HUES64 (cell line): ENCODE data around the gene PGP.

Experiments used
- H3K27ac ChIP-seq: 2 replicates; pipeline ENCODE4 v1.7.0; 2013; ENCODE audit warnings: low read depth, low read length, inconsistent platforms
- H3K27me3 ChIP-seq: 2 replicates; pipeline ENCODE4 v1.6.1; 2013; ENCODE audit warnings: mild to moderate bottlenecking, low read length; ENCODE audit not compliant: insufficient read depth
- H3K36me3 ChIP-seq: 2 replicates; pipeline ENCODE4 v1.6.1; 2013; ENCODE audit warnings: mild to moderate bottlenecking, low read length; ENCODE audit not compliant: insufficient read depth
- H3K4me1 ChIP-seq: 2 replicates; pipeline ENCODE4 v1.6.1; 2013; ENCODE audit warnings: mild to moderate bottlenecking, low read length, moderate library complexity; ENCODE audit not compliant: insufficient read depth
- H3K4me3 ChIP-seq: 2 replicates; pipeline ENCODE4 v1.5.1; 2013; ENCODE audit warnings: mild to moderate bottlenecking, low read length, moderate library complexity
- H3K9ac ChIP-seq: 2 replicates; pipeline ENCODE4 v1.6.1; 2013; ENCODE audit warnings: mild to moderate bottlenecking, low read depth, low read length
- H3K9me3 ChIP-seq: 2 replicates; pipeline ENCODE4 v1.6.1; 2013; ENCODE audit warnings: low read depth, low read length; ENCODE audit not compliant: insufficient read depth
- WGBS: fragments of 150-250, 120-280 bp; methylation state at CpG from one replicate; pipeline ENCODE4 v1.1.7; 2013; ENCODE audit warnings: missing lambda C conversion rate; 5-methylcytosine and 5-hydroxymethylcytosine counted together

PGP gene

DNA sequence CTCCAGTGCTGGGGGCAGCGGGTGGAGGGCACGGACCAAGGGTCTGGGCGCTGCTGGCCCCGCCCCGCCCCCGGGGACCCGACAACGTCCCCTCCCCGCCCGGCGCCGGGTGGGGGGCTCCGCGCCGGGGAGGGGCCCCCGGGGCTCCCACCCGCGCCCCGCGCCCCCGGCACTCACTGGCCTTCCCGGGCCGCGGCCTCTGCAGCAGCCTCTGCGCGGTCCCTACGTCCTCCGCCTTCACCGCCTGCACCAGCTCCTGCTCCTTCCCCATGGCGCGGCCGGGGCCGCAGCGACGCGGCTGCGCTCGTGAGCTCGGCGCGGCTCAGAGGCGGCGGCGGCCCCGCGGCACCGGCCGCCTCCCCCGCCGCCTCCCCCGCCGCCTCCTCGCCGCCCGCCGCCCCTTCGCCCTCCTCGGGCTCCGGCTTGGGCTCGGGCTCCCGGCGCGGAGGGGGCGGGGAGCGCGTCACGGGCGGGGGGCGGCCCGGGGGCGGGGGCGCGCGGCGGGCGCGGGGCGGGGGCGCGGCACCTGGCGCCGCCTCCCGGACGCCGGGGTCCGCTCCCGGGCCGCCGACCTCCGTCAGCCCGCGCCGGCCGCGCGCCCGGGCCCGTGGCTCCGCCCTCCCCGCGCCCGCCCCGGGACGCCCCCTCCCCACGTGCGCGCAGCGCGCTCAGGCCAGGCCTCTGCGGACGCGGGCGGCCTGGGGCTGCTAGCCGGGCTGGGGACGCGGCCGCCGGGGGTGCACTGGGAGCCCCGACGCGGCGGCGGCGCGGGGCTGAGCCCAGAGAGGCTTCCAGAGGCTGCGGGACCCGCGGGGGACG, 18.3 kb downstream of the PGP start, which contains the start of gene CASKIN1:
Gene CASKIN1, minus strand, starts transcription at position 444 of the 819 bp plus-strand sequence. Its CDS starts 173 bp downstream, at position 271.
- H3K9ac ChIP-seq = no peak within 1 kb of the TSS; the same call in 1 of the 2 replicates
- H3K9me3 ChIP-seq = no peaks in the 10 kb centered on the region
- peaks cover 52% of the 10 kb centered on the region for H3K27me3 ChIP-seq
- H3K27ac ChIP-seq = no peak within 1 kb of the TSS
- peak within 1 kb of the TSS; percentile 53 for H3K4me3 ChIP-seq
- no peaks in the 10 kb centered on the region for H3K36me3 ChIP-seq
- WGBS = under 1% methylated on average over 119 of the region's 129 CpGs
- no peaks in the 10 kb centered on the region for H3K4me1 ChIP-seq

DNA sequence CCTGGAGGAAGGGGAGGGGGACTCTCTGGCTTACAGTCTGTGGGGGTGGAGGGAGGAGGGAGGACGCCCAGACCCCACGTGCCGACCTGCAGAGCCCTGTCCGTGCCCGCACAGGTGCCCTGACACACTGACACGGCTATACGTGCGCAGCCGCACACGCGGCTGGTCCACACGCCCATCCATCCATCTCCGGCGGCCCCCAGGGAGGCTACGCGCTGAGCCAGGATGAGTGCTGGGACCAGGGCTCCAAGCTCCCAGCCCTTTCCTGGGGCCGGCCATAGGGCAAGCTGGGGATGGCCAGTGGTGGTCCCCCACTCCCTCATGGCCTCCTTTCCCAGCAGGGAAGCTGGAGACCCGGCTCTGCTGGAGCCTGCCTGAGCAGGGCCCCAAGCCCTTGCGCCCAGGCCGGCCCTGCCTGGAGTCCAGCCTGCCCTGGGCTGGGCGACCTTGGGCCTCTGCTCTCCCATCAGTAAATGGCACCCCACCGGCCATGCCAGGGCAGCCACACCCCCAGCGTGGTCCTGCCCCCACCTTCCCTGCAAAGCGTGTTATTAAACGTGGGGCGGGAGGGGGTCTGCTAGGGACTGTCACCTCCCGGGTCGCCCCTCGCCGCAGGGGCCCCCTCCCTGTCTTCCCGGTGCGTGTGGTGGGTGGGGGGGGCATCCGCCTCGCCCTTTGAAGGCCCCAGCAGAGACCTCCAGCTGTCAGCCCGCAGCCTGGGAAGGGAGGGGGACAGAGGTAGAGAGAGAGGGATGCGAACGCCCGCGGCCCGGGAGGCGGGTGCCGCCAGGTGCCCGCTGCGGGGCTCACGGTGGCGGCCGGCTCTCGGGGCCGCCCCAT, 19.1 kb downstream of the PGP start:
- peaks cover 50% of the 10 kb centered on the region for H3K27me3 ChIP-seq
- no peaks in the 10 kb centered on the region for H3K9me3 ChIP-seq
- H3K27ac ChIP-seq = no peak overlapping the region
- H3K36me3 ChIP-seq = no peaks in the 10 kb centered on the region
- H3K9ac ChIP-seq = no peak overlapping the region
- peak overlapping the region; percentile 53 for H3K4me3 ChIP-seq
- WGBS = 3% methylated on average over 47 of the region's 49 CpGs
- H3K4me1 ChIP-seq = no peaks in the 10 kb centered on the region

DNA sequence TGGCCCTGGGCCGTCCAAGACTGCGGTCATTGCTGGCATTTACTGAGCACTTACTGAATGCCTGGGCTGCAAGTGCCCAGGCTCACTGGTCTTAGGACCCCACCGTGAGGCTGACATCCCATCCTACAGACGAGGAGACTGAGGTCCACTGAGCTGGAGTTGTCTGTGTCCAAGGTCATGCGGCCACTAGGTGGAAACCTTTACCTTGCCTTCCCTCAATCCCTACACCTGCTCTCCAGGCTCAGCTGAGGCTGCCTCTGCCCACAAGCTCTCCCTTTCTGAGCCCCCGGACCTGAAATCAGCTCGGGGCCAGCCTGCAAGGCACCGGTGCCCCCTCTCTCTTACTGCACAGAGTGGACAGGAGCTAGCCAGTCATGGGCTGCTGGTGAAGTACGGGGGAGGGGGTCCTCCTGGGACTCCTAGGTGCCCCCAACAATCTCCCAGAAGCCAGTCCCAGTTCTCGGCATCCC, 19.8 kb downstream of the PGP start:
- Histone ChIP-seq H3K36me3 (no peaks in the 10 kb centered on the region), H3K9ac (no peak overlapping the region), H3K4me3 (peak overlapping the region; percentile 53), H3K9me3 (no peaks in the 10 kb centered on the region), H3K4me1 (no peaks in the 10 kb centered on the region), H3K27ac (no peak overlapping the region), H3K27me3 (peaks cover 43% of the 10 kb centered on the region)
- 15% methylated on average over 9 of the region's 10 CpGs for WGBS

DNA sequence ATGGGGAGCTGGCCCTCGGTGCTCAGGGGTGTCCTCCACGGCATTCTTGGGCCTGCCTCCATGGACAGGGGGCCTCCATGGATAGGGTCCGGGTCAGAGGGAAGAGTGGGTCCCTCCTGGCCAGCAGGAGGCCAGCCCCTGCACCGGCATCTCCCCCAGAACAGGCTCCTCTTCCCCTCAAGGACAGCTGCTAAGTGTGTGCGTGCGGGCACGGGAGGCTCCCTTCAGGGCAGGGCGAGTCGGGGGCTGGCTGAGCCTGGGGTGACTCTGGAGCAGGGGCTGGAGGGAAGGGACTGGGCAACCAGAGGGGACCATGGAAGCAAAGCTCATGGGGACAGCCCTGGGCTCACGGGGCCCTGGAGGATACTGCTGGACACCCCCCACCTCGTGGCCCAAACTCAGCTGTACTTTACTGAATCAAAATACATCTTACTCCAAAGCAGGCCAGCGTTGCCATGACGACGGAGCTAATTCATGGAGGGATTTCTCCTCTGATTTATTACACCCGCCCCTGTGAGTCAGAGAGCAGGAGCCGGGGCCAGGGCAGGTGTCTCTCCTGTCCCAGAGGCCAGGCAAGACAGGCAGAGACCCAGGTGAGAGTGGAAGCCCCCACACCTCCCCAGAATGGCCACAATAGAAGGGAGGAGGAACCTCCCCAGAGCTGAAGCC, 20.3 kb downstream of the PGP start:
- Histone ChIP-seq H3K9ac (no peak overlapping the region; the same call in 1 of the 2 replicates), H3K27me3 (peaks cover 40% of the 10 kb centered on the region)
- 78% methylated on average over 16 of the region's 16 CpGs for WGBS

DNA sequence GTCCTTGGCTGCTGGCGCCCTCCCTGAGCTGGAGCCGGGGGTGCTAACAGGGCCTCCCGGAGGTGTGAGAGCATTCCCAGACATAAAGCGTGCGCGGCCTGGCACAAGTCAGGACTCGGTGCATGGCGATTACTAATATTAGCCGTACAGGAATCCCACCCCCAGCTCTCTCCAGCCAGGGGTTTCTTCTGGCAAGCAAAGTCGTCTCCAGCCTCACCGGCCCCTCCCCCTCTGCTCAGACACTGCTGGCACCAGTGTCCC, 23.3 kb downstream of the PGP start:
- no peaks in the 10 kb centered on the region for H3K4me1 ChIP-seq
- no peak overlapping the region for H3K9ac ChIP-seq
- no peak overlapping the region for H3K27ac ChIP-seq
- WGBS = 92% methylated on average over 11 of the region's 11 CpGs
- no peaks in the 10 kb centered on the region for H3K9me3 ChIP-seq
- H3K36me3 ChIP-seq = no peaks in the 10 kb centered on the region
- peaks cover 14% of the 10 kb centered on the region for H3K27me3 ChIP-seq
- H3K4me3 ChIP-seq = no peak overlapping the region

More for the DNA sequence above, 20.3 kb downstream of the PGP start:
- Histone ChIP-seq H3K9me3 (no peaks in the 10 kb centered on the region), H3K27ac (no peak overlapping the region), H3K4me1 (no peaks in the 10 kb centered on the region), H3K36me3 (no peaks in the 10 kb centered on the region), H3K4me3 (no peak overlapping the region)

DNA sequence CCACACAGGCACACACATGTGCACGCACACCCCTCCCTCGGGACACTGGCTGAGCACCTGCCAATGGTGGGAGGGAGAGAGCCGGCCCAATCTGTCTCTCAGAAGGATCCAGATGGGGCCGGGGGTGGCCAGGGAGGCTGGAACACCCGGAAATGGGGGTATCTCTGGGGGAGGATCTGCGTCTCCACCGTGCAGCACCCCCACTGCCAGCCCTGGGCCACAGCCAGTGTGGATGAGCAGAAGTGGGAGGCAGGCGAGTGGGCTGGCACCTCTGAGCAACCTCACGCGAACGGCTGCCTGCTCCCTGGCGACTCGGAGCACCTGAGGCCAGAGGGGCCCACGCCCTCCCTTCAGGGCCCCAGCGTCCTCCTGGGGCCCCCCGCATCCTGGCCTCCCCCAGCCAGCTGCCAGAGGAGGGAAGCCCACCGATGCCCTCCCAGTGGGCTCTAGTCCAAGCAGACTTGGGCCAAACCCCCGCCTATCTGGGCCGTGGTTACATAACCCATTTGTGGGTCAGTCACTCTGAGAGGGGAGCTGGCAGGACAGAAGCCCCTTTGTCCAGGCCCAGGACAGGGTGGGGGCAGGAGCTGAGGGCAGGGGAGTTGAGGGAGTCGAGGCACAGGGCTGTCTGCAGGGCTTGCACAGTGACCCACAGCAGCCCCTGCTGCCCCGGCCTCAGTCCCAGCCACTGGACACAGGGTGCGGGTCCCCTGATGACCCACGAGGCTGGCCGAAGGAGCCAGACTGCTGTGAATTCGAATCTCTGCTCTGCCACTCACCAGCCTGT, 23.8 kb downstream of the PGP start:
- Histone ChIP-seq H3K9me3 (no peaks in the 10 kb centered on the region), H3K27me3 (peaks cover 13% of the 10 kb centered on the region), H3K27ac (no peak overlapping the region), H3K4me3 (no peak overlapping the region), H3K36me3 (no peaks in the 10 kb centered on the region), H3K4me1 (no peaks in the 10 kb centered on the region), H3K9ac (no peak overlapping the region)
- WGBS = 90% methylated on average over 25 of the region's 25 CpGs

DNA sequence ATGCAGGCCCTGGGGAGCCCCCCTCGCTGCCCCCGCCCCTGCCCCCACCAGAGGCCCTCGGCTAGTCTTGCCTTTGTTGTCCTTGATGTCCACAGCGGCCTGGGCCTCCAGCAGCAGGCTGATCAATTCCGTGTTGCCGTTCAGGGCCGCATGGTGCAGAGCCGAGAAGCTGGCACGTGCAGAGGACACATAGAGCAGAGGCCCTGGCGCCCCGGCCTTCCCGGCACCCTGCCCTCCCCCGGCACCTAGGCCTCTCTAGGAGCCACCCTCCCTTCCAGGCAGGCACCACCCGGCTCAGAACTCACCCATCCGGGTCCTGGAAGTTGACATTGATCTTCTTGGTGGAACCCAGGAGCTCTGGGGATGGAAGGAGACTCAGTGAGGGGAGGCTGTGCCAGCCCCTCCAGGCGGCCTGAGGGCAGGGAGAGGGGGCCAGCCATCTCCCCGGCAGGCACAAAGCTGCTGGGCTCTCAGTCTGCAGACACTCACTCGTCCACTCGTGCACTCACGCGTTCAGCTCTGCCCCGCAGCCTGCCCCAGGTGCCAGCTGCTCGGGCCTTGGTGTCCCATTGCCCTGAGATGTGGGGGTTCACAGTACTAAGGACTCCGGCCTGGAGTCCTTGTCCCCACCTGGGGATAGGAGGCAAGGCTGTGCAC, 24.5 kb downstream of the PGP start:
- no peak overlapping the region for H3K27ac ChIP-seq
- WGBS = 91% methylated on average over 24 of the region's 24 CpGs
- no peak overlapping the region for H3K9ac ChIP-seq
- H3K4me1 ChIP-seq = no peaks in the 10 kb centered on the region
- H3K36me3 ChIP-seq = no peaks in the 10 kb centered on the region
- H3K27me3 ChIP-seq = peaks cover 5% of the 10 kb centered on the region
- no peak overlapping the region for H3K4me3 ChIP-seq
- no peaks in the 10 kb centered on the region for H3K9me3 ChIP-seq

DNA sequence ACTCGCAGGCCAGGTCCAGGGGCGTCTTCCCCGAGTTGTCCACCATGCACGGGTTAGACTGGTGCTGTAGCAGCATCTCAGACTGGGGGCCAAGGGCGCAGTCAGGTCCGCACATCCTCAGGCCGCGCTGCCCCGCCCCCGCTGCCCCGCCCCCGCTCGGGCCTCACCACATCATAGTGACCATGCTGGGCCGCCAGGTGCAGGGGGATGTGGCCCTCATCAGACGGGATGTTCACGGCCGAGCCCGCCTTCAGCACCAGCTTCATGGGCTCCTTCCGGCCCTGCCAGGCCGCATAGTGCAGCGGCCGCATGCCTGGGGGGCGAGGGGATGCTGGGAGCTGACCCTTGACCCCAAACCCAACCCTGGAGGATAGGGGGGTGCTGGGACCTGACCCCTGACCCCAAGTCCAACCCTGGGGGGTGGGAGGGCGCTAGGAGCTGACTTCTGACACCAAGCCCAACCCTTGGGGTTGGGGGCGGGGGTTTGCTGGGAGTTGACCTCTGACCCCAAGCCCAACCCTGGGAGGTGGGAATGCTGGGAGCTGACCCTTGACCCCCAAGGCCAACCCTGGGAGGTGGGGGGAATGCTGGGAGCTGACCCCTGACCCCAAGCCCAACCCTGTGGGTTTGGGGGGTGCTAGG, 25.3 kb downstream of the PGP start:
- H3K4me3 ChIP-seq = no peak overlapping the region
- no peaks in the 10 kb centered on the region for H3K27me3 ChIP-seq
- no peak overlapping the region for H3K27ac ChIP-seq
- H3K36me3 ChIP-seq = no peaks in the 10 kb centered on the region
- WGBS = 93% methylated on average over 25 of the region's 25 CpGs
- no peak overlapping the region for H3K9ac ChIP-seq
- no peaks in the 10 kb centered on the region for H3K9me3 ChIP-seq
- H3K4me1 ChIP-seq = no peaks in the 10 kb centered on the region

DNA sequence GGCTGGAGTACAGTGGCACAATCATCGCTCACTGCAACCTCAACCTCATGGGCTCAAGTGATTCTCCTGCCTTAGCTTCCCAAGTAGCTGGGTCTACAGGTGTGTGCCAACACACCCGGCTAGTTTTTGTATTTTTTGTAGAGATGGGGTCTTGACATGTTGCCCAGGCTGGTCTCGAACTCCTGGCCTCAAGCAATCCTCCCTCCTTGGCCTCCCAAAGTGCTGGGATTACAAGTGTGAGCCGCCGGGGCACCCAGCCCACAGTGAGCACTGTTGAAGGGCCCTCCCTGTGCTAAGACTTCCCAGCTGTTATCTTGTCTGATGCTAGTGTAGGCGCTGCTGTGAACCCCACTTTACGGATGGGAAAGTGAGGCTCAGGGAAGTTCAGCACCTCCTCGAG, 26.2 kb downstream of the PGP start:
- Histone ChIP-seq H3K4me3 (no peak overlapping the region), H3K4me1 (no peaks in the 10 kb centered on the region), H3K27me3 (no peaks in the 10 kb centered on the region), H3K9me3 (no peaks in the 10 kb centered on the region), H3K9ac (no peak overlapping the region), H3K36me3 (no peaks in the 10 kb centered on the region), H3K27ac (no peak overlapping the region)
- 97% methylated on average over 8 of the region's 8 CpGs for WGBS

DNA sequence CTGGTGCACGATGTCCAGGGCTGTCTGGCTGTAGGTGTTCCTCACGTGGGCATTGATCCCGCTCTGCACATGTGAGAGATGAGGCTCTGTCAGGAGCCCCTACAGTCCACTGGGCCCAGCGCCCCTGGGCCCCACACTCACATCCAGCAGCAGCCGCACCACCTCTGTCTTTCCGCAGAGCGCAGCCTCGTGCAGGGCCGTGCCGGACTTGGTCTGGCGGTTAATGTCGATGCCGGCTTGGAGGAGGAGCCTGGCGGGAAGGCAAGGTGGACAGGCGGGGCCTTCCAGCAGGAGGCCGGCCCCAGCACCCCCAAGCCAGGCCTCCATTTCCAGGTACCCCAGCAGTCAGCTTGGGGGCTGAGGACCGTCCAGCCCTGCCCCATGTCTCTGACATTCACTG, 27.4 kb downstream of the PGP start:
- 89% methylated on average over 17 of the region's 17 CpGs for WGBS
- H3K36me3 ChIP-seq = no peaks in the 10 kb centered on the region
- H3K9ac ChIP-seq = no peak overlapping the region
- no peak overlapping the region for H3K27ac ChIP-seq
- H3K27me3 ChIP-seq = no peaks in the 10 kb centered on the region
- no peaks in the 10 kb centered on the region for H3K4me1 ChIP-seq
- no peak overlapping the region for H3K4me3 ChIP-seq
- no peaks in the 10 kb centered on the region for H3K9me3 ChIP-seq
